ENCODE data around the gene CD52. TPM values are rescaled to one million over a fixed set of nuclear protein-coding genes. Genes with fewer than 3 reads are reported as not detected.

Gene CD52
- total RNA-seq, 1 donor from 2014 or later = 2.8 TPM

DNA sequence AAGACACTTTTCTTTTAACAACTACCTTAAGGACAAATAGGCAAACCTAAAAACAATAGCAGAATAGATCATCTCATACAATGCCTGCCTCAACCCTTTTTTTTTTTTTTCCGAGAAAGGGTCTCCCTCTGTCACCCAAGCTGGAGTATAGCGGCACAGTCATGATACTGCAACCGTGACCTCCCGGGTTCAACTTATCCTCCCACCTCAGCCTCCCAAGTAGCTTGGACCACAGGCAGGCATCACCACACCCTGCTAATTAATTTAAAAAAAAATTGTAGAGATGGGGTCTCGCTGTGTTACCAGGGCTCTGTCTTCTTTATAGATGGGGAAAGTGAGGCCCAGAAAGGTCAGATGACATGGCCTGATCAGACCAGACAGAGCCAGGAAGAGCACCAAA is 29.9 kb upstream of the CD52 start:
- no peak for DNase-seq
- Mint-ChIP-seq H3K36me3 (ENCODE audit: unreplicated experiment) (no peaks in the 10 kb centered on the region), H3K27ac (ENCODE audit: unreplicated experiment) (peak overlapping the region; percentile 97), H3K9me3 (ENCODE audit: unreplicated experiment) (peaks cover 14% of the 10 kb centered on the region), H3K4me3 (ENCODE audit: unreplicated experiment) (peak overlapping the region; percentile 39), H3K4me1 (ENCODE audit: low read depth, unreplicated experiment) (peaks cover 40% of the 10 kb centered on the region), H3K27me3 (ENCODE audit: unreplicated experiment) (peaks cover 11% of the 10 kb centered on the region)
- TF ChIP-seq, protein P1, sequence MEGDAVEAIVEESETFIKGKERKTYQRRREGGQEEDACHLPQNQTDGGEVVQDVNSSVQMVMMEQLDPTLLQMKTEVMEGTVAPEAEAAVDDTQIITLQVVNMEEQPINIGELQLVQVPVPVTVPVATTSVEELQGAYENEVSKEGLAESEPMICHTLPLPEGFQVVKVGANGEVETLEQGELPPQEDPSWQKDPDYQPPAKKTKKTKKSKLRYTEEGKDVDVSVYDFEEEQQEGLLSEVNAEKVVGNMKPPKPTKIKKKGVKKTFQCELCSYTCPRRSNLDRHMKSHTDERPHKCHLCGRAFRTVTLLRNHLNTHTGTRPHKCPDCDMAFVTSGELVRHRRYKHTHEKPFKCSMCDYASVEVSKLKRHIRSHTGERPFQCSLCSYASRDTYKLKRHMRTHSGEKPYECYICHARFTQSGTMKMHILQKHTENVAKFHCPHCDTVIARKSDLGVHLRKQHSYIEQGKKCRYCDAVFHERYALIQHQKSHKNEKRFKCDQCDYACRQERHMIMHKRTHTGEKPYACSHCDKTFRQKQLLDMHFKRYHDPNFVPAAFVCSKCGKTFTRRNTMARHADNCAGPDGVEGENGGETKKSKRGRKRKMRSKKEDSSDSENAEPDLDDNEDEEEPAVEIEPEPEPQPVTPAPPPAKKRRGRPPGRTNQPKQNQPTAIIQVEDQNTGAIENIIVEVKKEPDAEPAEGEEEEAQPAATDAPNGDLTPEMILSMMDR (IDR thresholded peaks at IDR 0.05; ENCODE audit: partially characterized antibody, unreplicated experiment) = no peak

DNA sequence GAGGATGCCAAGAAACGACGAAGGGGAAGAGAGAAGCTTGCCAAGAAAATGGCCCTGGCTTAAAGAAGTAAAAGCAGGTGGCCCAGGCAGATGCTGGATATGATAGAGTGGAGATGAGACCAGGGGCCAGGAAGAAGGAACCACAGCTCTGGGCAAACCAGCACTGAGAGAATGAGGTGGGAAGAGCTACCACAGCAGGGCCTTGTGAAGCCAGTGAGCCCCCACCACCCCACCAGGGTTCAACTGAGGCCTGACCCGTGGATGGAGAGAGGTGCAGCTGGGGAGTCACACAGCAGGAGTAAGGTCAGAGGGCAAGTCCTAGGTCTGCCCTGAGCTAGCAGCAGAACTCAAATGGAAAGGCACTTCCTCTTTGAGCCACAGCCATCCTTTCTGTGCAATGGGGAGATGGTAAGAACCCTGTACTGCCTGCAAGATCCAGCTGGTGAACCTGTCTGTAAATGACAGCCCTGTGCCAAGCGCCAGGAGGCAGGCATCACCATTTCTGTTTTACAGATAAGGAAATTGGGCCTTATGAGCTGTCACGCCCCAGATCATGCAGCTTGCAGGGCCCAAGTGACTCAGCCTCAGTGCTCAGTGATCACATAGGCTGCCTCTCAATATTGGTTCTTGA is 29.3 kb upstream of the CD52 start:
- H3K36me3 Mint-ChIP-seq (ENCODE audit: unreplicated experiment) = no peaks in the 10 kb centered on the region
- TF ChIP-seq, protein P1 (IDR thresholded peaks at IDR 0.05; ENCODE audit: partially characterized antibody, unreplicated experiment) = no peak
- H3K4me3 Mint-ChIP-seq (ENCODE audit: unreplicated experiment) = no peak overlapping the region
- H3K27ac Mint-ChIP-seq (ENCODE audit: unreplicated experiment) = peak overlapping the region; percentile 97
- no peak for DNase-seq
- H3K27me3 Mint-ChIP-seq (ENCODE audit: unreplicated experiment) = peaks cover 11% of the 10 kb centered on the region
- H3K9me3 Mint-ChIP-seq (ENCODE audit: unreplicated experiment) = peaks cover 14% of the 10 kb centered on the region
- peaks cover 37% of the 10 kb centered on the region for H3K4me1 Mint-ChIP-seq (ENCODE audit: low read depth, unreplicated experiment)

DNA sequence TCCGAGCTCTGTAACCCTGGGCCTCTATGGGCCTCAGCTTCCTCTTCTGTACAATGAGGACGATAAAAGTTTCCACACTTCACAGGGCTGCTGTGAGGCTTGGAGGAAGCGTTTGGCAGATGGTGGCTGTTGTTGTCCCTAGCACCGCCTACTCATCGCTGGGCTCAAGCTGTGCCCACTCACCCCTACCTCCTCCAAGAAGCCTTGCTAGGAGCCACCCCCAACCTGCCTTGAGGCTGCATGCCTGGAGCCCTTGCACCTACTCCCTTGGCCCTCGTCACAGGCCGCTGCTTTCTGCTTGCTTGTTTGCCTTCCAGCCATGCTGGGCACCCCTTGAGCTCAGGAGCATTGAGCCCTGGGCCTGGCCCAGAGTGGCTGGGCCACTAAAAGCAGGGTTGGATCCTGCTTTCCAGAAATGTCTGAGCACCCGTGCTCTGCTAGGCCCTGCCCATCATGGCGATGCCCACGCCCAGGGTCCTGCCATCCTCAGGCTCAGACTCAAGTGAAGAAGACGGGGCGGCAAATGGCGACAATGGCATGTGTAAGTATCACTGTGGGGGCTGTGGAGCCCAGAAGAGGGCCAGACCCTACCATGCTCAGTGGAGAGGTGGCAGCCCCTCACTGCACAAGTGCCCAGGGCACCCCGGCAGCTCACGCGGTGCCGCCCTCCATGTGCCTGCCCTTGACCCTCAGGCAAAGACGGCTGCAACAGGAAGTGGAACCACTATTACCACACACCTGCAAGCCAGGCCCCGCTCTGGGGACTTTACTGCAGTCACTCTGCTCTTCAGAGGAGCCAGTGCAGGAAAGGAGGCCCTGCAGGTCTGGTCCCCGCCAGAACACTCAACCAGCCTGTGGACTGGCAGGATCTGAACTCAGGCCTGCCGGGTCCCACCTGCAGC is 28.3 kb upstream of the CD52 start:
- no peak for DNase-seq
- Mint-ChIP-seq H3K27me3 (ENCODE audit: unreplicated experiment) (peaks cover 11% of the 10 kb centered on the region), H3K4me1 (ENCODE audit: low read depth, unreplicated experiment) (peaks cover 36% of the 10 kb centered on the region), H3K36me3 (ENCODE audit: unreplicated experiment) (no peaks in the 10 kb centered on the region), H3K9me3 (ENCODE audit: unreplicated experiment) (peaks cover 14% of the 10 kb centered on the region), H3K4me3 (ENCODE audit: unreplicated experiment) (no peak overlapping the region), H3K27ac (ENCODE audit: unreplicated experiment) (peak overlapping the region; percentile 22)
- TF ChIP-seq, protein P1 (IDR thresholded peaks at IDR 0.05; ENCODE audit: partially characterized antibody, unreplicated experiment) = no peak

DNA sequence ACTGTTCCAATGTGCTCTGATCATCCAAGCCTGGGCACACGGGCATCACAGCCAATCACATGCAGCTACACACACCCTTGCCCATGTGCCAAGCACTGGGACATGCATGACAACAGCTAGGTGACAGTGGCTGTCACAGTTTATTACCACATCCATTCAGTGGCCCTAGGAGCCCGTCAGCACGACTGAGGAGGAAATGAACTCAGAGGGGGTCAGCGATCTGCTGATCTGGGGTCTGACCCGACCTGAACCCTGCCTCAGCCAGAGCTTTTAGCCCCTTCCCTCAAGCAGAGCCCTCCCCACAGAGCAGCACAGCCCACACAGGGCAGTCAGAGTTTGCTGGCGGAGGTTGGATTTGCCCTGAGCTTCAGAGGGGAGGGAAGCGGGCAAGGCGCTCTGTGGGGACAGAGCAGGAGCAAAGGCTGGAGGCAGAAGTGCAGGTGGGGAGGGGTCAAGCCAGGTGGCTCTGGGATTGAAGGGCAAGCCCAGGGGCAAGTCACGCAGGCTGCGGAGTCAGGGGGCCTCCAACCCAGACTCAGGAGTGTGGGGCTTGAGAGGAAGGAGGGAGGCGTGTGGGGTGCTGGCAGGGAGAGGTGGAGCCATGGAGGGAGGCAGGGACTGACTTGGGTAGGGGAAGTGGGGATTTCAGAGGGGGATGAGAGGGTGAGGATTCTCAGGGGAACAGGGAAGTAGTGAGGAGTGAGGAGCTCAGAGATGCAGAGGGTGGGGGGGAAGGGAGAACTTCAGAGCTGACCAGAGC is 27.5 kb upstream of the CD52 start:
- no peak for DNase-seq

More for the DNA sequence above, 27.5 kb upstream of the CD52 start:
- Mint-ChIP-seq H3K36me3 (ENCODE audit: unreplicated experiment) (no peaks in the 10 kb centered on the region), H3K9me3 (ENCODE audit: unreplicated experiment) (peaks cover 12% of the 10 kb centered on the region), H3K27me3 (ENCODE audit: unreplicated experiment) (peaks cover 6% of the 10 kb centered on the region), H3K27ac (ENCODE audit: unreplicated experiment) (peak overlapping the region; percentile 68), H3K4me3 (ENCODE audit: unreplicated experiment) (peak overlapping the region; percentile 20), H3K4me1 (ENCODE audit: low read depth, unreplicated experiment) (peaks cover 27% of the 10 kb centered on the region)
- TF ChIP-seq, protein P1 (IDR thresholded peaks at IDR 0.05; ENCODE audit: partially characterized antibody, unreplicated experiment) = no peak

Measured in glutamatergic neuron (in vitro differentiated cells).